Measurements from ENCODE around the gene AVEN.
A peak's percentile ranks its signal among the peaks of the same experiment; 100 is the strongest.

The AVEN gene

DNA sequence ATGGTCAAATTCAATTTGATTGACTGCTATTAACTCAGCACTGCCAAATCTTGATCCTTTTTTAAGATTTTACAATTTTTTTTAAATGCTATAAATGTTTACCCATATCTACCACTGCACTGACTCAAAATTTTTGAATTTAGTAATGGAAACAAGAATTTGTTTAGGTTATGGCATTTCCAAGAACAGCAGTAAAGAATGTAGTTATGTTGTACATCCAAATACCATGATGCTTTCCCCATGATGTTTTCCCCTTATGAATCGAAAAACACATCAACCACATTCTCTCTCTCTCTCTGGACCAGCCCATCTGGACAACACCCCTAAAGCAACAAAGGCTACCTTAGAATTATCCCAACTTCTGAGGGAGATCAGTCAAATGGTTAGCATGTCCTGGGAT lies 56.5 kb downstream of the AVEN start:
- no peak overlapping the region for H3K27ac ChIP-seq
- TF ChIP-seq, protein P1, sequence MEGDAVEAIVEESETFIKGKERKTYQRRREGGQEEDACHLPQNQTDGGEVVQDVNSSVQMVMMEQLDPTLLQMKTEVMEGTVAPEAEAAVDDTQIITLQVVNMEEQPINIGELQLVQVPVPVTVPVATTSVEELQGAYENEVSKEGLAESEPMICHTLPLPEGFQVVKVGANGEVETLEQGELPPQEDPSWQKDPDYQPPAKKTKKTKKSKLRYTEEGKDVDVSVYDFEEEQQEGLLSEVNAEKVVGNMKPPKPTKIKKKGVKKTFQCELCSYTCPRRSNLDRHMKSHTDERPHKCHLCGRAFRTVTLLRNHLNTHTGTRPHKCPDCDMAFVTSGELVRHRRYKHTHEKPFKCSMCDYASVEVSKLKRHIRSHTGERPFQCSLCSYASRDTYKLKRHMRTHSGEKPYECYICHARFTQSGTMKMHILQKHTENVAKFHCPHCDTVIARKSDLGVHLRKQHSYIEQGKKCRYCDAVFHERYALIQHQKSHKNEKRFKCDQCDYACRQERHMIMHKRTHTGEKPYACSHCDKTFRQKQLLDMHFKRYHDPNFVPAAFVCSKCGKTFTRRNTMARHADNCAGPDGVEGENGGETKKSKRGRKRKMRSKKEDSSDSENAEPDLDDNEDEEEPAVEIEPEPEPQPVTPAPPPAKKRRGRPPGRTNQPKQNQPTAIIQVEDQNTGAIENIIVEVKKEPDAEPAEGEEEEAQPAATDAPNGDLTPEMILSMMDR (conservative IDR thresholded peaks at IDR 0.05) = no peak

DNA sequence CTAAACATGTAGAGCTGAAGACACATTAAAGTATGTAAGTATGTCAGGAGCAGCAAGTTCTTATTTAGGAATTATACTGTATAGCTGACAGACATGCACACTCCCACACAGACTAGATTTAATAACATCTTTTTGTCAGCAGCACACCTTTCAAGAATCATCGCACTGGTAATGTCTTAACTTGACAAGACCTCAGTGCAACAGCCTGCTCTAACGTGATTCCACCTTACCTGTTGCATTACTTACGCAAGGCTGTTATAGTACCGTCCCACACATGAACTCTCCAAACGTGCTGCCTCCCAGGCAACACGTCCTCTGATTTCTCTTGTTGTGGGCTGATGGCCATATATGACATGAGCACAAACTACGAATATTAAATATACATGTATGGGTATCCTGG lies 58.8 kb downstream of the AVEN start:
- no peak overlapping the region for H3K27ac ChIP-seq
- TF ChIP-seq, protein P1 (conservative IDR thresholded peaks at IDR 0.05) = no peak

DNA sequence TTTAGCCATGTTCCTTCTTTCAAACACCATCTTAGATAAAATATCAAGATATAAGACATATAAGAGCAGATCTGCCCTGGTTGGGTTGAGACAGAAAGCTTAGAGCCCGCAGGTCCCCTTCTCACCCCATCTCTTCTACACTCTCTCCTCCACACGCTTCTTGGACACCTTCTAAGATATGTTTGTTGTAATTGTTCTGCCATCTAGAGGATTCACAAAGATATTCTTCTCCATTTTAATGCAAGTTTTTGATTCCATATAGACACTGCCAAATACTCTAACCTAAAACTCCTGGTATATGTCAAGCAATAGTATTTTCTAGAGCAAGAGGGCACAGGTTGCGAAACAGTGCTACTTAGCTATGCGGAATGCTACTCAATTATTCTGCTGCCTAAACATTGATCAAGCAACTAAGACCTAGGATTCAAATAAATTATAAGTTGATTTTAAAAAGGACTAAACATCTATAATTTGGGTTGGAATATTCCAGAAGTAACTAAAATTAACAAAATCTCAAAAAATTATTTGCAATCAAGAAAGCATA lies 63.9 kb downstream of the AVEN start:
- TF ChIP-seq, protein P1 (conservative IDR thresholded peaks at IDR 0.05) = peak; percentile 40
- no peak overlapping the region for H3K27ac ChIP-seq

DNA sequence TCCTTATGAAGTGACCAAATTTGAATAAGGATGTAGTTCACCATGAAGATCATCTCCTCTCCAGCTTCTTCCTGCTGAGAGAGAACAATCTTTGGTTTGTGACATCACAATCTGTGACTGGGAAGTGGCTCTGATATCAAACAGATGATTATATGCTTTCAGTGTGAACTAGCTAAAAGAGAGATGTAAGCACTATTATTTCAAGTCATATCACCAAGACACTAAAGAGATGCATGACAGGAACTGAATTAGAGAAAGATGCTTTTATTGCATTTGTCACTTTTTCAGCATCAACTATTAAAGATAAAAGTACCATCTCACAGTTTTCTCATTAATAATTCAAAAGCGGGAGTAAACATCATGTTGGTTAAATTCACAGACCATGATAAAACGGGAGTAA lies 67.2 kb downstream of the AVEN start:
- TF ChIP-seq, protein P1 (conservative IDR thresholded peaks at IDR 0.05) = no peak
- no peak overlapping the region for H3K27ac ChIP-seq

DNA sequence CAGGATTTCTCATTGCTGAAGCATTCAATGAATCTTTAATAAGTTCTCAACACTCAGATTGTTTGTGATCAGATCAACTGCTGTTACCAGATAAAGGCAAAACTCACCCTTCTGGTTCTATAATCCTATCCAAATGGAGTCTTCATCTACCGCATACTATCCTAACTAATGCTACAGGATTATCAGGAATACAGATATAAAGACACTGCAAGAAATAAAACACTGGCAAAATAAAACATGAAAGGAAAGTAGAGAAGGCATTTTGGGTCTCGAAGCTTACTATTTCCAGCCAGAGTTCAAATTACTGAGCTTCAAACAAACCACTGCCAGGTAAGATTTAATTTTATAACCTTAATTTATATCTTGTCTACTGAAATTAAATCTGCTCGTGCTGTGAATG lies 70.2 kb downstream of the AVEN start:
- H3K27ac ChIP-seq = peak overlapping the region; percentile 47
- TF ChIP-seq, protein P1 (conservative IDR thresholded peaks at IDR 0.05) = no peak

DNA sequence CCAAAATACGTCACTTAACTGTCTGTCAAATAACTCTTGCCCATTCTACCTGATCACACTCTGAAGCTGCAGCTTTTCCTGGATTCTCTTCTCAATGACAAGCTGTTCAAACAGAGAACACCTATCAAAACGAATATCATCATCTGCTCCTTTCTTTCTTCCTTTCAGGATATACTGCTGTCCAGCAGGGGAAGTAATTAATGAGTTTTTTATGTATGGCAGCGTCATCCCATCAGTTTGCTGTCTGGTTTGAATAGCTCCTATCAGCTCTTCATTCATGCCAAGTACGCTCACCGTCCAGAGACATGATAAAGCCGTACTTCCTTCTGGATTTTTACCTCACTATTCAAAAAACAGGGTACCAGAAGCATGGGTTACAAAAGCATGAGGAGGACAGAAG lies 70.8 kb downstream of the AVEN start, which contains the start of gene CHRM5:
TSS of gene CHRM5 (plus strand) at position 274 of the 400 bp plus-strand sequence. CDS start 94,221 bp downstream, outside the sequence.
- peak within 1 kb of the TSS; percentile 47 for H3K27ac ChIP-seq
- TF ChIP-seq, protein P1 (conservative IDR thresholded peaks at IDR 0.05) = no peak; the same call in 1 of the 2 replicates

DNA sequence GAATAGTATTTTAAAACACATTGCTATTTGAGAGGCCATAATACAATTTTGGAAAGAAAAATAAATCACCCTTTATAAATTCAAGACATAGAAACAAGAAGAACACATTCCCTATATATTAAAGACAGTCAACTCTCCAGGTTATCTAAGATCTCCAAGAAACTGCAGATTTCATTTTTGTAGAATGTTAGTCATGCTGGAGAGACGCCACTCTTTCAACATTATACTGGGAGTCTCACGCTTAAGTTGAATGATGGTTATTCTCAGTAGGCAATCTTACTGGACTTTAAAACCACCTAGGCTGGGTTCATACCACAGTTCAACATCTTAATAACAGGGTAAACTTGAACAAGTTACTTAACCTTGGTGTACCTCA lies 74.4 kb downstream of the AVEN start:
- TF ChIP-seq, protein P1 (conservative IDR thresholded peaks at IDR 0.05) = no peak
- H3K27ac ChIP-seq = no peak overlapping the region
